NB4 (cell line): ENCODE results near the gene CFAP300.

Experiments
- DNase-seq: peaks from one replicate; pipeline ENCODE4 v3.0.0; 2010; ENCODE audit warnings: low read depth
- H3K4me3 ChIP-seq: one replicate; pipeline ENCODE4 v1.5.1; 2011; ENCODE audit warnings: mild to moderate bottlenecking, low read depth, low read length, moderate library complexity
- CTCF ChIP-seq: IDR thresholded peaks from one replicate; pipeline ENCODE4 v1.5.1; 2012; ENCODE audit warnings: low read depth, low read length
- MAX ChIP-seq: IDR thresholded peaks from 2 replicates; pipeline ENCODE4 v1.6.1; 2011; ENCODE audit warnings: low read depth, low read length
- MYC ChIP-seq: IDR thresholded peaks from 2 replicates; pipeline ENCODE4 v1.6.1; 2011; ENCODE audit warnings: low read depth, low read length
- POLR2A ChIP-seq: IDR thresholded peaks from 2 replicates; pipeline ENCODE4 v1.6.1; 2011; ENCODE audit warnings: mild to moderate bottlenecking; ENCODE audit not compliant: insufficient read length; ENCODE audit errors: extremely low read depth

The CFAP300 gene

GRCh38 chr11:102026217-102026616 is 21.0 kb upstream of the CFAP300 start:
- TF ChIP-seq CTCF (no peak), MAX (no peak), MYC (no peak)
- DNase-seq, result no peak
- H3K4me3 ChIP-seq, result no peak overlapping the region

GRCh38 chr11:102026959-102027358 is 20.3 kb upstream of the CFAP300 start:
- TF ChIP-seq CTCF (no peak), POLR2A (no peak), MYC (no peak), MAX (no peak)
- DNase-seq, result no peak
- H3K4me3 ChIP-seq, result no peak overlapping the region

- H3K4me3 ChIP-seq, result no peak overlapping the region
- TF ChIP-seq MYC (no peak), CTCF (no peak)
- DNase-seq, result no peak
Observed at GRCh38 chr11:102036757-102037156, 10.5 kb upstream of the CFAP300 start.

GRCh38 chr11:102046841-102047240 is 396 bp upstream of the CFAP300 start:
- TF ChIP-seq MAX (no peak), MYC (no peak), POLR2A (no peak), CTCF (no peak)
- no peak overlapping the region for H3K4me3 ChIP-seq
- no peak for DNase-seq

- no peak for DNase-seq
- H3K4me3 ChIP-seq, result no peak overlapping the region
- no peak for TF ChIP-seq CTCF
- no peak for TF ChIP-seq MYC
- TF ChIP-seq POLR2A, result no peak
- TF ChIP-seq MAX, result no peak
Observed at GRCh38 chr11:102050927-102051575, 3.8 kb downstream of the CFAP300 start.

- TF ChIP-seq POLR2A, result no peak
- no peak for TF ChIP-seq MAX
- TF ChIP-seq MYC, result no peak
- no peak for TF ChIP-seq CTCF
- no peak for DNase-seq
- no peak overlapping the region for H3K4me3 ChIP-seq
Observed at GRCh38 chr11:102061276-102061675, 14.0 kb downstream of the CFAP300 start.
